ENCODE results near the gene BMP5. TPM values are rescaled to one million over a fixed set of nuclear protein-coding genes. Genes with fewer than 3 reads are reported as not detected.

Gene BMP5
- polyA plus RNA-seq, 3 donors: 2.9 to 6.7 (median 6.6) TPM

DNA sequence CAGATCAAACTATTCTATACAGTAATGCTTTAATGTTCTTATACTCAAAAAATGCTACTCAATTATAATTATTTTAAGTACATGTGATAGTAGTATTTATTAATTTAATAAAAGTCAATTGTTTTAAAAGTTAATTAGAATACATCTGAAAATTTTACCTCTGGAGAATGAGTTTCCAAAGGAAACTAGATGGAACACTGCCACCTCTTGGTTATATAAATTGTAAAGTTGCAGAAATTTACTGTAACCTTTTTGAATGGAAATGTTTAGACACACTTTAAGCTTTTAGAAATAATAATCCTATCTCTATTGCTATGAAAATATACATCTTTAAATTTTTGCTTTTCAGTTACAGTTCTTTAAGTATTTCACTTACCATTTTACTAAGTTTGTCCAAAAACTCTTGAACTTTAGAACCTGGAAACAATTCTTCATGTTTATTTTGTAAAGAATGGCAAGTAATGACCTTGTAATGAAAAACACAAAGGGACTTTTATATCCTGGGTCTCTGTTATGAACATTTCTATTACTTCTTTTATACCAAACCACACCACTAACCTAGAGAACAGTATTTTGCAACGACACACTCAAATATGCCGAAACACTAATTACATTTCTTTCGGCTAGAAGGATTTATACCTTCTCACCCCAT lies 10.9 kb upstream of the BMP5 start:
- DNase-seq (ENCODE audit: extremely low read depth in 1 of 11, low read depth in 9 of 11, low spot score in 4 of 11): no peak

DNA sequence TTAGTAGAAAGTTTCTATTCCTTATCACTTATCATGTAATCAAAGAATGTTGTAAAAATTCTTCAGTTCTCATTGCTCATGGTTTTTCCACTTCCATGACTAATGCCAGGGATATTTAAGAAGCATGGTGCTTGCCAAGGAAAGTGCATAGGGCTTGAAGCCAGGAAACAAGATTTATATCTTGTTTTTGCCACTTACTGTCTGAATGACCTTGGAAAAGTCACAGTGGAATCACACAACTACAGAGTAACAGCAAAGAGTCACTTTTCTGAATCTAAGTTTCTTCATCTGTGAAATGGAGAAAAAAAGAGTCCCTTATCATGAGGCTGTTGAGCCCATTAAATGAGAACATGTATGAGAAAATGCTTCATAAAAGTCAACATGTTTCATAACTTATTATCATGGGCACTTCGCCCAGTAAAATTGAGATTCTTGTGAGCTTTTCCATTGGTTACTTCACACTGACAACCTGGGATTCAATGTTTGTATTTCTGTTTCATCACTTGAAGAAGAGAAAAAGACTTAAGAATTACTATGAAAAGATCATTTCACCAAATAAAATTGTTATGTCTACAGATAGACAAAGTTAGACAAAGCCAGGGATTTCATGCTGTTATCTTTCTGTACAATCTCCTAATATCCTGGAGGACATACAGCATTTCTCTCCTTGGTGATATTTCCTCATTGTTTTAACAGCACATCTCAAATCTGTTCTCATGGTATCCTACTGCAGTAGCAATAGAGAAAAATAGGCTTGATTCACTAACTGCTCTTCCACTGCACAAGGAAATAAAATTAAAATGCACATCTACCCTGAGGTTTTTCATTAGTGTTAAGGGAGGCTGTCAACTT lies 7.6 kb upstream of the BMP5 start:
- DNase-seq (ENCODE audit: extremely low read depth in 1 of 11, low read depth in 9 of 11, low spot score in 4 of 11): no peak

DNA sequence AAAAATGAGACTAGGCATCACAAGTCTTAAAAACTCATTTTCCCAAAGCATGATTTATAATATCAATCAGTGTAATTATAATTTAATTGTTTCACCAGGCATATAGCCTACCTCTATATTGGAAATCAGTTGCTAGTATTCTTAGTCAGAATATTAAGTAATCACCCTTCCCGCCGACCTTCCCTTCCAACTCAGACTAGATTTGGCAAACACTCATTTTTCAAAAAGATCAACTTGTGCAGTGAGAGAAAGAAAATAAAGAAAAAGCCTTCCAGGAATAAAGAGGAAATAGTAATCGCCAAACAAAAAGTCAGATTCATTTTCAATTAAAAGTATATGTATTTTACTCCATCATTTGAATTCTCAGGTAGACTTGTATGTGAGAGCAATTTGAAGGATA lies 1.9 kb upstream of the BMP5 start:
- no peak for DNase-seq (ENCODE audit: extremely low read depth in 1 of 11, low read depth in 9 of 11, low spot score in 4 of 11)

DNA sequence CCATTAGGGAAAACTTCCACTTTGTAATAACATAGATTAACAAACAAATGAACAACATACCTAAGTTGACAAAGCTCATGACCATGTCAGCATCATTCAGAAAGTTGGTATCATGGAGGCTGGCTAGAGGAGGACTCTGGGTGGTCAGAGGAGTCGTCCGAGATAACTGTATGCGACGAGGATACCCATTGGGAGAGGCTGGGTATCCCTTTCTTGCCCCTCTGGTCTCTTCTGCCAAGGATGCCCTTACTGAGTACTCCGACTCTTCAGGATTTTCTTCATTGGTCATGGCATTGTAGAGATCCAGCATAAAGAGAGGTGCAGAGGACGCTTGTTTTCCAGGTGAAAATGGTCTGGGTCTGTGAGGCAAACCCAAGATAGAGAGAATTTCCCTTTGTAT lies 1.1 kb downstream of the BMP5 start:
- no peak for DNase-seq (ENCODE audit: extremely low read depth in 1 of 11, low read depth in 9 of 11, low spot score in 4 of 11)

DNA sequence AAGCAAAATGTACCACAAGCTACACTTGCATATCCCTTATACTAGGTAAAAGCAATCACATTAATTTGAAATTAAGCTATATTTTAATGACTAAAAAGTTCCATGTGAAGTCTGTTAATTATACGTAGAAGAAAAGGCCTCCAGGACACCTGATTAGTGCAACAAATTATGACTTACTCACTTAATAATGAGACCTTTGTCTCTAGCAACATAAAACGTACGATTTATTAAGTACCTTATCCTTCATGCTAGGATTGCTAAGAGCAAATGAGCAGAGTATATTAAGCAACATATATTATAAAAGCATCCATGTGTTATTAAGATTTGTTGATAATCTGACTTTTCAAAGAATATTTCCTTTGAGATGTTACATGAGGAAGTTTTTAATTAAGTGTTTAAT lies 2.5 kb downstream of the BMP5 start:
- no peak for DNase-seq (ENCODE audit: extremely low read depth in 1 of 11, low read depth in 9 of 11, low spot score in 4 of 11)

DNA sequence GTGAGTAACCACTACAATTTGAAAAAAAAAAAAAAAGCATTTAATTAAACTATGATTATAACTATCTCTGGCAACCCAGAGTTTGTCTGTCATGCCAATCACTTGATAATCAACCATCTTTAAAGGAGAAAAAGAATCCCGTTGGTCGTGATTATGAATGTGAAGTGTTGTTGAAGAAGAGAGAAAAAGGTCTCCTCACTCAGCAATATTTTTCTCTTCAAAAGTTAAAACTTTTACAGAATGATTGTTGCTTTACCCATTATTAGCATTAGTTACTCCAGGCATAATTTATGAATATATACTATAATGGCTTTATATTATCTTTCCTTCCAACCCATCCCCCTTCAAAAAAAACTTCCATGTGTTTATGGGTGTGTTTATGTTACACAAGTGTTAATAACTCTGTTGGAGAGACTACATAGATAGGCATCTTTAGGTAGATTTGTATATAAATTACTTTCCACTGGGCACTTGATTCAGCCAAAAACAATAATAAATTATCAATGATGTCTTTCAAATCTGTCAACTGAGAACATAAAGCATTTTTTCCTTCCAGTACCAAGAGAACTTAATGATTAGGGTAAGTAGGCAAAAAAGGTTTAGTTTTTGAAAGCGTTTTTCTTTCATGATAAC lies 5.1 kb downstream of the BMP5 start:
- no peak for DNase-seq (ENCODE audit: extremely low read depth in 1 of 11, low read depth in 9 of 11, low spot score in 4 of 11)

DNA sequence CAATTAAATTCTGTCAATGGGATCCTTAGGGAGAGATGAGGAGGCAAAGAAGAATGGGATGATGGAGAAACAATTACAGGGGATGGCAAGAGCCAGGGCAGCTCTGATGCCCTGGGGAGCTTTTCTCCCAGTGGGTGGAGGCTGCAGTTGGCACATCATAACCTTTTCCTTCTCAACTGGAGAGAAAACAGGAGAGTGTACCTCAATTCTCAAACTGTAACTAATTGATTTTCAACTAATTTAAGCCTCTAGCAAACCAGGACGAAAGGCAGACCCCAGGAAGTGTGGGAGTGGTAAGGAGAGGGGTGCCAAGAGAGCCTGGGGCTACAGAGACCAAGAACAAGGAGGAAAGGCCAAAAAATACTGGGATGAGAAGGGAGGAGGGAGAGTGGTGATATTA lies 5.7 kb downstream of the BMP5 start:
- no peak for DNase-seq (ENCODE audit: extremely low read depth in 1 of 11, low read depth in 9 of 11, low spot score in 4 of 11)

DNA sequence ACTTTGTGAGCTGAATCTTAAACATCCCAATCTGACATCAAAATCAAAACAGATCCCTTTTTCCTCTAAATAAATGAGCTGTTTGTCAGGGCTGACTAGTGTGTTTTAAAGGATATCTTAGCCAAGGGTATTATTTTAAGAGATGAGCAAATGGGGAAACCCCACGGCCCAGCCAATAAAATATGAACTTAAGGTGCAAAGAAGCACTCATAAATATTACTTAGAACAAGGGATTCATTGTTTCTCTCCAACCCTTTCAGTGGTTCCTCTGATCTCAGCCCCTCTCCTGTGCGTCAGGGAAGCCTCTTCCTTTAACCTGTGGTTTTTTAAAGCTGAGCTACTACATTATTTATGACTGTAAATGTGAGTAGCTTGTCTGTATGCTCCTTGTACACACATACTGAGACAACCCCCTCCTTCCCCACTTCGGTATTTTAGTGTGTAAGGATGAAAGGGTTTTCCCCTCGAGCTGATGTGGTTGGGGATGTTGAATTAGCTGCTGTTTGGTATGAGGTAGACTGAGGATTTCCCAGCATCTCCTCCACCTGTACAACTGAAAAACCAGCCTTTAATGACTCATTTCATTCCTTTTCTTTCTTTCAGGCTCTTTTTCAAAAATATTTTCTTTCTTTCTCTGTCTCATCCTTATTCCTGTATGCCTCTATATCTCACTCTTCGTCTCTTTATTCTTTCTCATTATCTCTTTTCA lies 6.5 kb downstream of the BMP5 start:
- no peak for DNase-seq (ENCODE audit: extremely low read depth in 1 of 11, low read depth in 9 of 11, low spot score in 4 of 11)

DNA sequence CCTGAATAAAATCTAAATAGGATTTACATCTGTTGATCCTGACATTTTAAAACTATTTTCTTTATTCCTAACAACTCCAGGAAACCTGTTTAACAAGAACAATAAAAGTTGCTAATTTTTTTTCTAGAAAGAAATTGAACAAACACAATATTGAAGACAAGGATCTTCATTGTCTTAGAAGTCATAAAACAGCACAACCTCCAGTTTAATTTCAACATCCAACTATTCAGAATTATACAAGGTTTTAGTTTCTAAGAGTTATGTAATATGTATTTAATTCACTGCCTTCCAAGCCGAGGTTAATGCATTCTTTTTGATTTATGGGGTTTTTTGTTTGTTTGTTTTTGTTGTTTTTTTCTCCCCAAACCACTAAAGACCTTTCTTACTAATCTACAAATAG lies 7.2 kb downstream of the BMP5 start:
- no peak for DNase-seq (ENCODE audit: extremely low read depth in 1 of 11, low read depth in 9 of 11, low spot score in 4 of 11)

DNA sequence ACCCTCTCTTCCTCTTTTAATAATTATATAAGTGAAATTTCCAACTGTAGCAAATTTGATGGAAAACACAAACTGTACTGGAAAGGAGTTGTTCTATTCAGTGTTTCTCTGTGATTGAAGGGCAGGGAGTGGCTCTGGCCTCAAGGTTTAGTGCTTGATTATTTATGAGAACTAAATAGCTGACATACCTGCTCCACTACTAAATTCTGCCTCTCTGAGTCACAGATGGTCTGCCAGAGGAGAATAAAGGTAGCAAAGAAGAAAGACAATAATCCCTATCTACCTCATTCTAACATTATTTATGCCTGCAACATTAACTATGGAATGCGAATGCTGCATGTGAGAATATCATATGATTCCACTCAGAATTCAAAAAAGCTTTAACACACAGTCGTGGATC lies 9.3 kb downstream of the BMP5 start:
- no peak for DNase-seq (ENCODE audit: extremely low read depth in 1 of 11, low read depth in 9 of 11, low spot score in 4 of 11)

DNA sequence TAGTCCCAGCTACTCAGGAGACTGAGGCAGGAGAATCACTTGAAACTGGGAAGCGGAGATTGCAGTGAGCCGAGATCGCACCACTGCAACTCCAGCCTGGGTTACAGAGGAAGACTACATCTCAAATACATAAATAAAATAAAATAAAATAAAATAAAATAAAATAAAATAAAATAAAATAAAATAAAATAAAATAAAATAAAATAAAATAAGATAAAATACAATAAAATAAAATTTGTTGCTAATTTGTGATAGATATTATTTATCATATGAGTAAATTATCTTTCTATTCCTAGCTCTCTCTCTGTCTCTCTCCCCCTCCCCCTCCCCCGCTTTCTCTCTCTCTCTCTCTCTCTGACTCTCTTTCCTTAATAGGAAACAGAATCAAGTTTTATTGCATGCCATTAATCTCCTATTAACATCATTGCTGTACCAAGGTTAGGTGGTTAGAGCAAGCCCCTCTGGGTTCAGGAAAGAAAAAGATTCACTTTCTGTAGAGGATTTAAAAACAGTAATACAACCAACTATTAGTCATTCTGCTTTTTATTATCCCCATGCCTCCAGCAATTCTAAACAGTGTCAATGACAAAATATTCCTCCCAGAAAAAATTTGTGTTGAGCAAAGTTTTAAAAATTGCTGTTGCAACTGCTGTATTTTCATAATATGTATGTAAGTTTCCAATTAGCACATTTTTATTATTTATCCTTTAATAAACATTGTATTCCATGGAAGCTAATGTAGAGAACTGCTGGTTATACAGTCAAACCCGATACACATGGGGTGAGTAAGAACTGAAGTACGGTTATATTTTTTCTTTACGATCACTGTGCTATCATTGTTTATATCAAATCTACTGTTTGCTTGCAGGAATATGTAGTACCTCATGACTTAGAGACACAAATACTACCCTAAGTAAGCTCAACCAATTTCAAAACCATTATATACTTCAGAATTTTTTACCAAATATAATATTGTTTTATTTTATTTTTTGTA lies 22.1 kb downstream of the BMP5 start:
- no peak for DNase-seq (ENCODE audit: extremely low read depth in 1 of 11, low read depth in 9 of 11, low spot score in 4 of 11)

DNA sequence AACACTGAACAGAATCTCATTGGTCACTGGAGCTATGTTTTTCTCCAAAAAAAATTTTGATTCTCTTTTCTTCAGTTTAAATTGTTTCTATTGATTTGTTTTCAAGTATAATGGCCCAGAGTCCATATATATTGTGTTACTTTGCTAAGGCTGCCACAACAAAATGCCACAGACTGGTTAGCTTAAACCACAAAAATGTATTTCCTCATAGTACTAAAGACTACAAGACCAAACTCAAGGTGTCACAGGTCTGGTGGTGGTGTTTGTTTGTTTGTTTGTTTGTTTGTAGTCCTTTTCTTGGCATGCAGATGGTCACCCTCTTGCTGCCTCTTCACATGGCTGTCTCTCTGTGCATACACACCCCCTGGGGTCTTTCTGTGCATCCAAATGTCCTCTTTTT lies 34.0 kb downstream of the BMP5 start:
- no peak for DNase-seq (ENCODE audit: extremely low read depth in 1 of 11, low read depth in 9 of 11, low spot score in 4 of 11)

DNA sequence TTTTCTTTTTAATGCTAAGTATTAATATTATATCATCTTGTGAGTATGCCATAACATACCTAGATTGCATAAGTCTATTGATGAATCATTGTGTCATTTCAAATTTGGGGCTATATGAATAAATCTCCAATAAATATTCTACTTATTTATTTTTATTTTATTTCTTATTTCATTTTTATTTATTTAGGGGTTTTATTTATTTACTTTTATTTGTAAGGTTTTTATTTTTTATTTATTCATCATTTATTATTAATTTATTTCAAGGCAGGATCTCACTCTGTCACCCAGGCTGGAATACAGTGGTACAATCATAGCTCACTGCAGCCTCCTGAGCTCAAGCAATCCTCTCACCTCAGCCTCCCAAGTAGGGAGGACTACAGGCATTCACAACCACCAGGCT lies 36.3 kb downstream of the BMP5 start:
- no peak for DNase-seq (ENCODE audit: extremely low read depth in 1 of 11, low read depth in 9 of 11, low spot score in 4 of 11)

DNA sequence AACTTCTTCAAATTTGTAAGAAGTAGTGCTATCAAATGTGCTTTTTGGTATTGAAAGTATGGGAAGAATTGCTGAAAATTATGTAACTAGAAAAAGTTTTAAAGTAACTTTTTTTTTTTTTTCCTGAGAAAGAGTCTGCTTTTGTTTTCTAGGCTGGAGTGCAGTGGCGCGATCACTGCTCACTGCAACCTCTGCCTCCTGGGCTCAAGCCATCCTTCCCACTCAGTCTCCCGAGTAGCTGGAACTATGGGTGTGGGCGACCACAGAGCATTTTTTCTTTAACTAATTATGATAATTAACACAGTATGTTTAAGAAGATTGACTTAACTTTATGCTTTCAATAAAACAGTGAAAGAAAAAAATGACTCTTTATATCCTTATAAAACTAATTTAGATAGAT lies 38.4 kb downstream of the BMP5 start:
- no peak for DNase-seq (ENCODE audit: extremely low read depth in 1 of 11, low read depth in 9 of 11, low spot score in 4 of 11)

DNA sequence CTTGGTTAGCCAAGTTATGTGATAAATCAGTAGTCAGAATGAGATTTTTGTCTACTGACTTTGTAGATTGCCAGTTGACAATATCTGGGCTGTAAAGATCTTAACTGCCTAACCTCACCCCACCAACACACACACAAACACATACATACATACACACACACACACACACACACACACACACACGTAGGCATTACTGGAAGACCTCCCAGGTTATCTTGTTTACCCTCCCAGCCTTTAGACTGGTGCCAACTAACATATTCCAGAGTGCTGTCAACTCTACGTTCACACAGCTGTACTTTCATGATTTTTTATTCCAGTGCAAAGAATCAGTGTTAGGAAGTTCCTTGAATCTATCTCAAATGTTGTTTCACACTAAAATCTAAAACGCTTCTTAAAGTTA lies 38.9 kb downstream of the BMP5 start:
- DNase-seq (ENCODE audit: extremely low read depth in 1 of 11, low read depth in 9 of 11, low spot score in 4 of 11): no peak

DNA sequence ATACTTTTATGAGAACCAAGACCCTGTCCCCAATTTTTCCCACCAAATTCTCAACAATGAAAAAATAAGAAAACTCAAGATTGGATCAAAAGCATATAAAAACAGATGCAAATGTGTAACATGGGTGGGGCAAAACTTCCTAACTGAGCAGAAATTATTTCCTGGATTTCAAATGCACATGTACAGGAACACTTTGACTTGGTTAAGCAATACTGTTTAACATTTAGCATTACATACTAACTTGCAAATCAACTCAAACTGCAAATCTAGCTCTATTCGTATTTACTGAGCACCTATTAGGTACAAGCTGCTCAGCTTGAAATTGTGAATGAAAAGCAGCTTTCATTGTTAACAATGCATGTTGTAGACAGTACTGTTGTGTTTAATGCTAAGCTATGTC lies 40.2 kb downstream of the BMP5 start:
- no peak for DNase-seq (ENCODE audit: extremely low read depth in 1 of 11, low read depth in 9 of 11, low spot score in 4 of 11)

DNA sequence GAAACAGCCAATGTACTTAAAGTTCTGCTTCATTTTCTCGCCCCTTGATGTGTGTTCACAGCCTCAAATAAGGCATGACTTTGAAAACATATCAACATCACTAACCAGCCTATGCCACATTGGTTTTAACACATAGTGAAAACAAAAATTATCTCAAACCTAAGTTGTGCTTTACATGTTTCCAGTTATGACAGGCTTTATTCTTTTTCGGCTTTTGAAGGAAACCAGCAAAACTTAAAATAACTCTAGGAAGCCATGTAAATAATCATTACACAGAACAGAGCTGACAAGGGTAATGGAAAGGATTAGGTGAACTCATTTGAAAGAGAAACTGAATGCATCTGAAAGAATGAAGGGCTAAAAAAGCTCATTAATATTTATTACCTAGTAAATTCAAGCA lies 42.1 kb downstream of the BMP5 start:
- DNase-seq (ENCODE audit: extremely low read depth in 1 of 11, low read depth in 9 of 11, low spot score in 4 of 11): no peak

DNA sequence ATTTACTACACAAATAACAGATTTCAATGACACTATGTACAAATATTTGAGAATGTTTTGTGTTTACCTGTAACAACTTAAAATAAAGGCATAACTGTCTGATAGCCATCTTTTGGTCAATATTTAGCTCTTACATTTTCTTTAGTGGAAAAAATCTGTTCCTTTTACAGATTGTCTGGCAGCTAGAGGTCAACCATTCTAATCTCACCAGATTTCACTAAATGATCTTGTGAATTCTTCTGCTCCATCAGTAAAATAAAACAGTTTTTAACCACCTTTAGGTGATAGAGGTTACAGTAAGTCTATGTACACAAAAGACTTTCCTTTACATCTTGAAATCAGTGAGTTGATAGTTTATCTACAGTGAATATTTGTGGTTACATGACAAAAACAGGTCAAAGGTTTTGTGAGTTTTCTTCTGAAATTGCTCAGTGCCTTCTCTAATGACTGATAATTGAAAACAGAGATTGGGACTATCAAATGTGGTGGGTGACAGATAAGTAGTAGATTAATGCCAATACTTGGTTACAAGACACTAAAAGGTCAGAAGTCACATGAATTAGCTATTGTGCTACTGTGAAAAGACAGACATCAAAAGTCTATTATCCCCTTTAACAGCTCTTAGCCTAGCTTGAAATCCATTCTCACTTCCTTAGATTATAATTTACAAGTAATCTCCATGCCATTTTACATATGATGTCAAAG lies 47.4 kb downstream of the BMP5 start:
- no peak for DNase-seq (ENCODE audit: extremely low read depth in 1 of 11, low read depth in 9 of 11, low spot score in 4 of 11)

All from renal cortex interstitium (tissue), 11 donors.